Spleen (tissue), 11 donors: ENCODE measurements around the gene PCDHGB1. TPM values are rescaled to one million over a fixed set of nuclear protein-coding genes. Genes with fewer than 3 reads are reported as not detected.

ENCODE experiments used
- DNase-seq: peaks from one replicate; pipeline ENCODE4 v3.0.0-alpha.2; 2020
- H3K27ac ChIP-seq, 8 donors: fragments of 200-600 bp; sonication (generic) in 7 of 8; 1 replicate in 4 of 8; 2 replicates in 4 of 8; pipeline versions ENCODE4 v1.5.0 to v1.8.0; 2016 to 2021; ENCODE audit warnings: inconsistent platforms in 4 of 8, mild to moderate bottlenecking in 4 of 8, moderate library complexity in 1 of 8
- H3K27me3 ChIP-seq, 7 donors: fragments of 200-600 bp; sonication (generic) in 6 of 7; replicated peaks in 1 of 7; 1 replicate in 4 of 7; 2 replicates in 3 of 7; pipeline versions ENCODE4 v1.5.0 to v1.8.0; 2016 to 2021; ENCODE audit warnings: inconsistent platforms in 3 of 7, mild to moderate bottlenecking in 1 of 7
- H3K36me3 ChIP-seq, 6 donors: fragments of 200-600 bp; sonication (generic) in 5 of 6; 1 replicate in 4 of 6; 2 replicates in 2 of 6; pipeline versions ENCODE4 v1.5.0 to v1.8.0; 2016 to 2021; ENCODE audit warnings: inconsistent platforms in 2 of 6
- H3K4me1 ChIP-seq, 6 donors: fragments of 200-600 bp; sonication (generic) in 5 of 6; 1 replicate in 3 of 6; 2 replicates in 3 of 6; pipeline versions ENCODE4 v1.5.0 to v1.8.0; 2016 to 2021; ENCODE audit warnings: inconsistent platforms in 3 of 6
- H3K4me3 ChIP-seq, 8 donors: fragments of 200-600 bp; sonication (generic) in 7 of 8; 1 replicate in 4 of 8; 2 replicates in 4 of 8; pipeline versions ENCODE4 v1.5.0 to v1.8.0; 2016 to 2021; ENCODE audit warnings: inconsistent platforms in 4 of 8, mild to moderate bottlenecking in 4 of 8, moderate library complexity in 2 of 8
- H3K9me3 ChIP-seq, 8 donors: fragments of 200-600 bp; sonication (generic) in 7 of 8; 1 replicate in 4 of 8; 2 replicates in 4 of 8; pipeline versions ENCODE4 v1.5.0 to v1.8.0; 2016 to 2021; ENCODE audit warnings: inconsistent platforms in 4 of 8
- CTCF ChIP-seq, 11 experiments: fragments of 200-600 bp in 7 of 11; fragments of 450-650 bp in 4 of 11; sonication (generic) in 4 of 11; IDR thresholded peaks in 8 of 11; conservative IDR thresholded peaks in 3 of 11; 1 replicate in 7 of 11; 2 replicates in 4 of 11; pipeline versions ENCODE4 v1.4.0 to v1.8.0; 2016 to 2021; ENCODE audit warnings: antibody characterized with exemption in 11 of 11, inconsistent platforms in 4 of 11, mild to moderate bottlenecking in 1 of 11
- POLR2A ChIP-seq, 3 donors: fragments of 450-650 bp; IDR thresholded peaks; one replicate each; pipeline ENCODE4 v1.5.1; 2017; ENCODE audit warnings: antibody characterized with exemption in 3 of 3, mild to moderate bottlenecking in 1 of 3
- POLR2AphosphoS5 ChIP-seq, 3 donors: sonication (generic); formaldehyde crosslinking; IDR thresholded peaks; one replicate each; pipeline ENCODE4 v1.5.1; 2017; ENCODE audit warnings: antibody characterized with exemption in 3 of 3
- WGBS, 5 donors: extraction: QIAGEN DNeasy Blood & Tissue Kit in 3 of 5; methylation state at CpG; one replicate each; pipeline versions ENCODE4 v1.1.5 to v1.1.7; 2013 to 2018; 5-methylcytosine and 5-hydroxymethylcytosine counted together
- intact Hi-C: fragments of 100-400 bp; cut with DNase I; formaldehyde crosslinking; loops from one replicate; pipeline ENCODE4 v1.15.0; 2023; ENCODE audit warnings: low total_unique reads
- polyA plus RNA-seq, 3 donors: library from polyadenylated mRNA; stranded (reverse); fragments of 200-250 nt; gene quantifications; one replicate each; pipeline ENCODE4 v1.2.1, GENCODE V29; 2013
- total RNA-seq, 7 donors: library from RNA; depleted of rRNA in 3 of 7; stranded (reverse); fragments of >200 nt in 3 of 7; fragmentation: NEBNext Ultra II Directional in 4 of 7; extraction: Animal tissue kit (Norgen Biotek cat#: 25700) in 4 of 7; gene quantifications; one replicate each; pipeline versions ENCODE4 v1.1.0 to v1.2.1, GENCODE V29; 2016 to 2021
- donor health status: healthy with polysubstance abuse.
- donor health status: DM: no; HTN: no; CAD: no; lungs with moderate emphysema.
- donor health status: DM: no; HTN: no; CAD: no.
- donor health status: Bipolar disorder and iron deficiency.
- donor health status: healthy.
- donor health status: DM: no; HTN: no; CAD: no.
- donor health status: DM: yes; HTN: yes; CAD: no.

The PCDHGB1 gene
- total and polyA plus RNA-seq, 10 donors = 0.04 to 3.7 (median 1.5) TPM; not detected in 1

- Histone ChIP-seq H3K9me3 (peaks cover 0 to 100% (median 97%) of the 10 kb centered on the region in 8 donors), H3K27me3 (peaks cover 0 to 94% (median 16%) of the 10 kb centered on the region in 7 donors), H3K36me3 (peaks cover 0 to 7% (median 0%) of the 10 kb centered on the region in 6 donors), H3K4me3 (peak within 1 kb of the TSS in 5 of 8 donors; percentile 2 to 60 (median 24)), H3K27ac (no peak within 1 kb of the TSS), H3K4me1 (no peaks in the 10 kb centered on the region)
- WGBS, 5 donors = 15 to 23% (median 18%) methylated on average over 23 to 24 of the region's 24 CpGs
- peak in 5 of 11 experiments; percentile 22 to 38 (median 27) for TF ChIP-seq CTCF (IDR thresholded peaks at IDR 0.05 in 8 of 11, conservative IDR thresholded peaks at IDR 0.05 in 3 of 11)
- TF ChIP-seq POLR2A (IDR thresholded peaks at IDR 0.05) = no peak
- TF ChIP-seq POLR2AphosphoS5 (IDR thresholded peaks at IDR 0.05) = no peak
- intact Hi-C loops = no loop called here
- no peak for DNase-seq
These were observed 10.0 kb downstream of the PCDHGB1 start, which contains the start of gene PCDHGB2 for GRCh38 chr5:141359790-141360426. TSS of gene PCDHGB2 (plus strand) at chr5:141359994. CDS start at chr5:141360136, 142 bp downstream.

GRCh38 chr5:141360685-141361084 lies 10.8 kb downstream of the PCDHGB1 start:
- WGBS, 5 donors = 35 to 55% (median 47%) methylated on average over 15 of the region's 15 CpGs

GRCh38 chr5:141362719-141363118 lies 12.8 kb downstream of the PCDHGB1 start:
- TF ChIP-seq POLR2AphosphoS5 (IDR thresholded peaks at IDR 0.05) = no peak
- no peak for TF ChIP-seq POLR2A (IDR thresholded peaks at IDR 0.05)
- TF ChIP-seq CTCF (IDR thresholded peaks at IDR 0.05 in 8 of 11, conservative IDR thresholded peaks at IDR 0.05 in 3 of 11) = no peak
- peaks cover 0 to 99% (median 98%) of the 10 kb centered on the region in 8 donors for H3K9me3 ChIP-seq
- H3K27ac ChIP-seq = no peak overlapping the region
- H3K27me3 ChIP-seq = peaks cover 0 to 94% (median 30%) of the 10 kb centered on the region in 7 donors
- no peak for DNase-seq
- no peak overlapping the region for H3K4me3 ChIP-seq
- H3K36me3 ChIP-seq = peaks cover 0 to 7% (median 0%) of the 10 kb centered on the region in 6 donors
- no peaks in the 10 kb centered on the region for H3K4me1 ChIP-seq
- intact Hi-C loops = no loop called here

More at GRCh38 chr5:141360685-141361084, 10.8 kb downstream of the PCDHGB1 start:
- no peak for TF ChIP-seq POLR2A (IDR thresholded peaks at IDR 0.05)
- TF ChIP-seq POLR2AphosphoS5 (IDR thresholded peaks at IDR 0.05) = no peak
- TF ChIP-seq CTCF (IDR thresholded peaks at IDR 0.05 in 8 of 11, conservative IDR thresholded peaks at IDR 0.05 in 3 of 11) = no peak
- no peak overlapping the region for H3K27ac ChIP-seq
- no peak for DNase-seq
- H3K36me3 ChIP-seq = peaks cover 0 to 7% (median 0%) of the 10 kb centered on the region in 6 donors
- intact Hi-C loops = no loop called here
- H3K9me3 ChIP-seq = peaks cover 0 to 100% (median 97%) of the 10 kb centered on the region in 8 donors
- H3K4me1 ChIP-seq = no peaks in the 10 kb centered on the region
- peaks cover 0 to 94% (median 17%) of the 10 kb centered on the region in 7 donors for H3K27me3 ChIP-seq
- peak overlapping the region in 1 of 8 donors; percentile 60 for H3K4me3 ChIP-seq

- Histone ChIP-seq H3K9me3 (peaks cover 0 to 100% (median 95%) of the 10 kb centered on the region in 8 donors), H3K4me1 (no peaks in the 10 kb centered on the region), H3K36me3 (peaks cover 0 to 7% (median 0%) of the 10 kb centered on the region in 6 donors), H3K27me3 (peaks cover 0 to 95% (median 30%) of the 10 kb centered on the region in 7 donors), H3K27ac (no peak within 1 kb of the TSS), H3K4me3 (peak within 1 kb of the TSS in 1 of 8 donors; percentile 22)
- intact Hi-C loops = no loop called here
- WGBS, 5 donors = 23 to 33% (median 27%) methylated on average over 34 of the region's 34 CpGs
- no peak for DNase-seq
- no peak for TF ChIP-seq POLR2AphosphoS5 (IDR thresholded peaks at IDR 0.05)
- no peak for TF ChIP-seq CTCF (IDR thresholded peaks at IDR 0.05 in 8 of 11, conservative IDR thresholded peaks at IDR 0.05 in 3 of 11)
- TF ChIP-seq POLR2A (IDR thresholded peaks at IDR 0.05) = no peak
These were observed 14.2 kb downstream of the PCDHGB1 start, which contains the start of gene PCDHGA5 for GRCh38 chr5:141363952-141364660. TSS of gene PCDHGA5 (plus strand) at chr5:141364162. CDS start at chr5:141364331, 169 bp downstream.
